ENCODE data around the gene MED16.

The MED16 gene

GRCh38 chr19:892894-893689, at the start of gene MED16, which contains the start of gene RNU6-9:
MED16 (minus strand) TSS chr19:893187; CDS start chr19:891131, 2,056 bp downstream.
RNU6-9 (plus strand) TSS chr19:893484.
- peak; percentile 68 for DNase-seq

GRCh38 chr19:942133-942645, 49.2 kb upstream of the MED16 start:
- DNase-seq = no peak

GRCh38 chr19:941292-942132, 48.5 kb upstream of the MED16 start:
- DNase-seq = no peak

GRCh38 chr19:940591-941291, 47.8 kb upstream of the MED16 start:
- no peak for DNase-seq

- no peak for DNase-seq
Measured at GRCh38 chr19:939922-940321, 46.9 kb upstream of the MED16 start.

GRCh38 chr19:939439-939838, 46.5 kb upstream of the MED16 start:
- no peak for DNase-seq

GRCh38 chr19:938233-938923, 45.4 kb upstream of the MED16 start:
- DNase-seq = no peak

- no peak for DNase-seq
Measured at GRCh38 chr19:937259-937694, 44.3 kb upstream of the MED16 start.

GRCh38 chr19:936175-936546, 43.2 kb upstream of the MED16 start:
- no peak for DNase-seq

- DNase-seq = no peak
Measured at GRCh38 chr19:934865-935479, 42.0 kb upstream of the MED16 start.

- no peak for DNase-seq
Measured at GRCh38 chr19:934197-934840, 41.3 kb upstream of the MED16 start.

- no peak for DNase-seq
Measured at GRCh38 chr19:933553-933882, 40.5 kb upstream of the MED16 start.

GRCh38 chr19:932648-933552, 39.9 kb upstream of the MED16 start:
- no peak for DNase-seq

GRCh38 chr19:931860-932647, 39.1 kb upstream of the MED16 start:
- DNase-seq = no peak

- DNase-seq = no peak
Measured at GRCh38 chr19:929891-930258, 36.9 kb upstream of the MED16 start.

- no peak for DNase-seq
Measured at GRCh38 chr19:929203-929890, 36.4 kb upstream of the MED16 start.

GRCh38 chr19:928471-929202, 35.6 kb upstream of the MED16 start:
- no peak for DNase-seq

GRCh38 chr19:927780-928401, 34.9 kb upstream of the MED16 start:
- DNase-seq = no peak
